Stimulated activated naive CD4-positive, alpha-beta T cell (primary cell): ENCODE data around the gene GULP1.

Experiments
- DNase-seq, 6 experiments: peaks; one replicate each; lab custom pipeline; 2025; lab: John Stamatoyannopoulos, UW

GULP1 gene

DNA sequence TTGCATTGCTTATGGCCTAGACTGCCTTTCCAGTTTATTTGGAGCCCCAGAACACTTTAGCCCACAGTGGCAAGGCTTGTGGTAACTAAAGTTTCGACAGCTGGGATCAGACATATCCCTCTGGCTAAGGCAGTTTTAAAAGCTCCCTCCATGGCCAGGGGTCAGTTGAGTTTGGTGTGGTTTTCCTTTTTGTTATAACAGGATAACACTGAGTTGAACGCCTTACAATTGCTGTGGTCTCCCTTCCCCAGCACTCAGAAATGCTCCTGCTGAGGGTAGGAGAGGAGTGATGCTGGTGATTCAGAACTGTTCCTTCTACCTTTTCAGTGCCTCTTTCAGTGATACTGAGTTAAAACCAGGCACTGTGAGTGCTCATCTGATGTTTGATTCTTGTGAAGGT, 182.6 kb downstream of the GULP1 start:
- DNase-seq, result no peak

DNA sequence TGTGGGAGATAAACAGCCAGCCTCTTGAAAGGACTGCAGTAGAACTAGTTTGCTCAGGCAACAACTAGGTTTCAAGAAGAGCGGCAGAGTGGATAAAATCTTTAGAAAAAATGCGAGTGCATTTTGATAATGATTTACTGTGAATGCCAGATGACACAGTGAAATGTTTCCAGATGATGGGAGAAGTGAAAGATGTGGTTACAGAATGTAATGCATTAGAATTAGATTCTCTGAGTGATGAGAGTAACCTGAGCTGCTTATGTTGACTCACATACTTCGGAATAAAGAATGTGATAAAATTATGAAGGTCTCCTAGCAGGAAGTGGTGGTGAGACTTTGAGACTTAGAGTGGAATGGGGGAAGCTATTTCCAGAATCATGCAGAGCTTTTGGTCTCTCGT, 184.3 kb downstream of the GULP1 start:
- no peak for DNase-seq

DNA sequence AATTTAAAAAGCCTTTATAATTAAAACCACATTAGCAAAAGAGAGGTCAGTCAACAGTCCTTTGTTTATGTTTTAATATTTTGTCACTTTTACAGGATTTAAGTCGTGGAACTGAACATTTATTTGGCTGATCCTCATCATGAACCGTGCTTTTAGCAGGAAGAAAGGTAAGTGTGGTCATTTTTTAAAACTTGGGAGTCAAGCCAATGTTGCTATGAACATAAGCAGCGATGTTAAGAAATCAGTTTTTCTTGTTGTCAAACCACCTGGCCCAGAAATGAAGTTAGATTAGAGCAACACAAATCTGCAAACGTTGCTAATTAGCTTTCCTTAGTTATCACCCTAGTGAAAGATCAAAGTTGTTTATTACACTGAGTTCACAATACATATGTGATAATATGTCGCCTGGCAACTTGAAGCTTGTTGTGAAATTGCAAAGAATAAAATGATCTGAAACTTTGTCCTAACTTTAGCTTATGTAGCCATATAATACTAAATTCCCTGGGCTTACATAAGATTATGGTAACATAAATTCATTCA, 186.0 kb downstream of the GULP1 start:
- no peak for DNase-seq

DNA sequence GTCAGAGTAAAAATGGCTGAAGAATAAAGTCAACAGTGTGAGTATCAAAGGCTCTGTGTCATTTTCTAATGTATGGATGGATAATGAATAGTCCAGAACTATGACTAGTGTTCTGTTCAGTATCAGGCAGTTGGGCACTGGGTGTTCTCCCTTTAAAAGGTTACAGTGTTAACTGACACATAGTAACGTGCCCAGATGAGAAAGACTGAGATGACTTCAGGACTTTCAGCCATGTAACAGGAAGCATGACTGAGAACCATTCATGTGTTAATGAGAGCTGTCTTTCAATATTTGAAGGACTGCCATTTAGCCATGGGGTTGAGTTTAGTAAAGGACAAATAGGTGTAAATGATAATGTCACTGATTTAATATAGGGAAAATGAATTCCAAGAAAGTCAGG, 187.1 kb downstream of the GULP1 start:
- DNase-seq, result no peak

DNA sequence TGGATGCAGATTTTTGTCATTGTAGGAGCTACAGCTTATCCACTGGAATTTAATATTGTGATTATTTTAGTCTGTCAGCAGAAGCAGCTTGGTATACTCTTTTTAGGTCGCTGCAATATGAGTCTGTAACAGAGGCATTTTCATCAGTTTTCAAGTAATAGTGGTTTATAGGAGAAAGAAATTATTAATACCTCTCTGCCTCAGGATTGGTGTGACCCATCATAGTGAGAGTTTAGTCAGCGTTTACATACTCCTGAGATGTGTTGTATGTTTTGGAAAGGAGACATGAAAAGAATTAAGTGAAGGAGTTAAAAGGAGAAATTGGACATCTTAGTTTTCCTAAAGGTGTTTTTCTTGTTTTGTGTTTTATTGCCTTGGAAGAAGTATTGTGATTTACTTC, 189.8 kb downstream of the GULP1 start:
- no peak for DNase-seq

DNA sequence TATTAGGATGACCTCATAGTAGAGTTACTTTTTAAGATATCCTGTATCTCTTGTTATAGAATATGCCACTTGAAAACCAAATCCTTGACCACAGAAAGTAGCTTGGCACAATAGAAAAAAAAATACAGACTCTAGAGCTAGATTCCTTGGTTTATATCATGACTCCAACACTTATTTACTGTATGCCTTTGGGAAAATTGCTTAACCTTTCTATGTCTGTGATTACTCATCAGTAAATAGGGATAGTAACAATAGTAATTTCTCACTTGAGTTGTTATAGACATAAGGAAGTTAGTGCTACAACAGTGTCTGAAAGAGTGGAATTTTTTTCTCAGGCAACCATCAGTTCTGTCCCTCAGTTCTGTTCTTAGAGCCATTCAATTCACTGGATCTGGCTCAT, 193.8 kb downstream of the GULP1 start:
- DNase-seq, result no peak

DNA sequence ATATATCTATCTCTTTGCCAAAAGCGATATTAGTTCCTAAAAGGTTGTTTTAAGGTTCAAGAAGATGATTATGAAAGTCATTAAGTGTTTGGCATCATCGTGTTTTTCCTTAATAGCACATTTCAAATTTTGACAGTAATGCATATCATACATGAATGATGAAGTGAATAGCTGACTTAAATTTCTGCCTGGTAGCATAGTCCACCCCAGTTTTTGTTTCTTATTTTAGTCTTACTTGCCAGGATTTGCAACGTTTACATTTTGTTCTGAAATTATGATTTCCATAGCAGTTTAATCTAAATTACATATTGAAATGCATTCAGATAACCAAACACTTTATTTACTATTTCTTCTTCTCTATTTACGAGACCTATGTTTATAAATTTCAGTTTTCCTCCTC, 201.1 kb downstream of the GULP1 start:
- no peak for DNase-seq

DNA sequence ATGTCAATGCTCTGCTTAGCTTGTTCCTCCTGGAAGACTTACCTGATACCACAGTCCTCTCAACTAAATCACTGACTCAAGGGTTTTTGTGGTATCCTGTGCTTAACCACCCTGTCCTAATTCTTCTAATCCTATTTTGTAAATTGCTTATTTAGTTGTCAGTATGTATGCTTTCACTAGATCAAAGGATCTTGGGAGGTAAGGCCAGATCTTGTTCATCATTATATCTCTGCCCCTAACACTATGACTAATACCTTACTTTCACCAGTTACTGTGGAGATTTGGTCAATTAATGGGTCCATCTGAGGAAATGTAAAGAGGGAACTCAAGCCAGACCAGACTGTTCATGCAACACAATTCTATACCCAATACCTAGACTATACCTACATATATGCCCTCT, 203.2 kb downstream of the GULP1 start:
- no peak for DNase-seq

DNA sequence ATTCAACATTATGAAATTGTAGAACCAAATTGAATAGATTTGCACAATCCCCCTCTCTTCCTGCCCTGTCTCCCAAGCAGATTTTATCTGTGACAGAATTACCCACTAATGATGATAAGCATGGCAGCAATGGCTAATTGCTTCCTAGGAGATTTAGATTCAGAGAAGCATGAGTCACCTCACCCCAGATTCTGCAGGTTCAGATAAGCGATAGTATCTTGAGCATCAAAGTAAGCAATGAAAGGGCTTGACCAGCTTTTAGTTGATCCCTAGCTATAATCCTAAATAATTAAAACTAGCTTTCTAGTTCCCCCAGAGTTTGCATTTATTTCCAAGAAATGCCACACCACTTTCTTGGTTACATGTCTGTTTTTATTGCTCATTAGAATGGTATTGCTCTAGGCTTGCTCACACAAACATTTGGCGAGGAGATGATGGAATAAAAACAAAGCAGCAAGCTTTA, 204.3 kb downstream of the GULP1 start:
- DNase-seq, result no peak

DNA sequence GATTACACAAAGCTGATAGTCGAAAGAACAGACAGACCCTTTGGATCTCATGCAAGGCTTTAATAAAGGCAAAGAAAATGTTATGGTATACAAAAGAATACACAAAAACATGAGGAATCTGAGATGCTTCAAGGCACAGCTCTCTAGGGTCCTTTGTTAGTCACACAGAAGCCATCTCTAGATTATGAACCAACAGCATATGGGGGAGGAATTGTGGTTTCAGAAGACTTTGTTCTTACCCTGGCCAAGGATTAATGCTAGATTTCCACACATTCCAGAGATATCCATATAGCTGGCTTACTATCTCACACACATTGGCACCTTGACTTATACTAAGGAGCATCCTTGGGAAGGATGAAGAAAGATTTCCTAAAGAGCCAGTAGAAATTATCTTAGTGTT, 206.1 kb downstream of the GULP1 start:
- DNase-seq, result no peak

DNA sequence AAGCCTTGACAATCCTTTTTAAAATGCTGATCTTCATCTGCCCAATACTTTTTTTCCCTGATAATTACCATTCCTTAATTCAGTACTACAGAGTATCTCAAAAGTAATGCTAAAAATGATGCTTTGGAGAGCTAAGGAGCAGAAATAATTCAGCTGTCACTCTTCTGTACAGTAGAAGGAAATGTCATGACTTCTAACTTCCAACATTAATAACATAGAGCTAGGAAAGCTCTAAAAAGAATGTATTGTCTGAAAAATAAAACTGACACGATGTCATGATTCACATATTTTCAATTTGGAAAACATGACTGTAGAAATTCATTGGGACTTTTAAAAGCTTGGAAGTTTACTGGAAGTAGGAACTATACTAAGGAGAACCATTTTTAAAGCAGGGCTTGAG, 212.3 kb downstream of the GULP1 start:
- DNase-seq, result no peak

DNA sequence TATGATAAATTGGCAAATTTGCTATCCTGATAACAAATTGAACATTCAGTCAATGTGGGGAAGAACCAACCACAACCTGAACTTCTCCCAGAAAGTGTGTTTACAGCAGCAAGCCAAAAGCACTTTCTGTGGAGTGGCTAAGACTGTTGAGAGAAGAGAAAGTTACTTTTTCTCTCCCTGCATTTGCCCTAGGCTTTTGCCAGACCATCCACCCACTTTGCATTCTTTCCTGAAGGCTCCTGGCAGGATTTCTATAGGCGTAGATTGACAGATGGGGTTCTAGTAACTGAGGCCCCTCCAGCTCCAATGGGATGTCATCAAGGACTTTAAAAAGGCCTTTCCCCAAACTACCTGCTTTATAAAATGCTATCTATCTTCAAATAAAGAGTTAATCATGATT, 215.2 kb downstream of the GULP1 start:
- no peak for DNase-seq

DNA sequence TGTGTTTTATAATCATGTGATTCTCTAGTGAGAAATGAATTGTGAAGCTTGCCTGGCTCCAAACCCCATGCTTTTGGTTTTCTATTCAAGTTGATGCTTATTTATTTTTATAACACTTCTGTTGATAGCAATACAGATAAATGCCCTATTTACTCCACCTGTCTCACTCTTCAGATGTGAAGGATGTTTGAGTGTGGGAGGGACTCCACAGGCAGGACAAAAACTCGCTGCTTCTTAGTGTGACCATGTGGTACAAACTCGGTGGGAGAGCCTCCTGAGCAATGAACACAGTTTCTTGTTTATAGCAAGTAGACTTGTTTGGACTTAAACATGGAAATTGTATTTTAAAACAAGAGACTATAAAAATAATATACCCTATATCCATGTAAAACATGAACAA, 219.7 kb downstream of the GULP1 start:
- no peak for DNase-seq

DNA sequence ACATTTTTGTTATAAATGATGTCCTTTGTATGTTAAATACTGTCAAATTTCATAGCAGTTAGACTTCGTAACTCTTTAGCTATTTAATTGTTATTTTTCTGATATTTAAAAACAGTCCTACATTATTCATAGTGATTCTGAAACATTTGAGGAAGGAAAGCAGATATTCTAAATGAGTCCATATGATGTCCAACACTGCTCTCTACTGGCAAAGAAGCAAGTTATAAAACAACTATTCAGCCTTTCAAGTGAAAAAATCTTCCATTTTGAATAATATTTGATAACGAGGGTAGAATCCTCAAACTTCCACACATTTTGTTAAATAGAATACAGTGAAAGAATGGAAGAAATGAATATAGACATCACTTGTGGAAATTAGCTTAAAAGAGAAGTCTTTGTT, 220.8 kb downstream of the GULP1 start:
- no peak for DNase-seq

DNA sequence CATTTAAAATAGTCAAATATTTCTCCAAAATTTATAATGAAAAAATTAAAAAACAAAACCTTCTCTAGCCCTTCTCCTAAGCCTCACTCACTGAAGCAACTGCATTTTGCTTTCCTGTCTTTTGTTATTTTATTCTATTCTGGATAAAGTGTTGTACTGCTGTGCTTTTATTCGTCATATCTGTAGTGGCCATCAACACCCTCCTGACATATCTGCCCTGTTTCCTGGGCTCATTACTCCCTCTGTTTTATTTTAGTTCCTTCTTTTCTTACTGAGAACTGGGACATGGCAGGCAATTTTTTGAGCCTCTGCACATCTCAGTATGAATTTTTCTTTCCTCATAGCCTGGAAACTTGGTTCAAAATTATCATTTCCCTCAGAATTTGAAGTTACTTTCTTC, 224.2 kb downstream of the GULP1 start:
- no peak for DNase-seq

DNA sequence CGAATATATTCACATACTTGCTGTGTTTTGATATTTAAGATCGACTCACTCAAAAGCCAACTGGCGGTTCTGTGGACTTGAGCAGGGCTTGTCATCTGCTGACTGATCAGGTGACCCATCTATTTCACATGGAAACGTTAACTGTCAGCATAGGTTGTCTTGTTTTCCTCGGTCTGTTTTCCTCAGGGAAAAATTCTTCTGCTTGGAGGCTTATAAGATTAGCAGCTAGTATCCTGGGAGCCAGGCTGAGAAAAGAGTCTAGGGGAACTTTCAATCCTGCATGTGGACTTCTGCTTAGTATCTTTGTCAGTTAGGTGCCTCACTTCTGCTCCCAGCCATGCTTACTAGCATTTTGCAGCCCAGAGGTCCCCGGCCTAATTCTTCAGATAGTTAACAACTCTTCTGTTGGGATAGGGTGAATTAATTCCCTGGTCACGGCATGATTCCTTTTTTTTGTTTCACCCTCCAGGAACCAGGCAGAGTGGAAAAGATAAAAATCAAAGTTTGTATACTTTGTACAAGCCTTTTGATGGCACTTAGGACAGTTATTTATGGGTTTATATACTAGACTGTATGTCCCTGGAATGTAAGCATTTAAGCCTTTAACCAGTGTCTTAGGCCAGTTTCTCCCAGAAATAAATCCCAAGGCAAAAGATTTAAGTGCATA, 226.0 kb downstream of the GULP1 start:
- no peak for DNase-seq

DNA sequence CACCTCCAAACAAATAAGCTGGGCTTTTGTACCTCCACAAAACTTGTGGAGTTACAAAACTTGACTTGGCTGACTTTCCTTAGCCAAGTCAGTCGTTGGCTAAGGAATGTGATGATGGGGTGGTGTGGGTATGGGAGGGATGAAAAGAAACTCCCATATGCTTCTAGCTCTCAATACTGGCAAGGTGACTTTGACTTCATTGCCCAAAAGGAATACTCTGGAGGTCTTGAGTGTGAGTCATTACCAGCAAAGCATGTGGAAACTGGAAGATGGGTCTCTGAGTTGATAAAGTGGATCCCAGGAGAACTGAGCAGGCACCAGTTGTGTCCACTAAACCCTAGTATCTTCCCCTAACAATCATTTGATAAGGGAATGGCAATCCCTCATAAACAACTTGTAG, 226.7 kb downstream of the GULP1 start:
- DNase-seq, result no peak

DNA sequence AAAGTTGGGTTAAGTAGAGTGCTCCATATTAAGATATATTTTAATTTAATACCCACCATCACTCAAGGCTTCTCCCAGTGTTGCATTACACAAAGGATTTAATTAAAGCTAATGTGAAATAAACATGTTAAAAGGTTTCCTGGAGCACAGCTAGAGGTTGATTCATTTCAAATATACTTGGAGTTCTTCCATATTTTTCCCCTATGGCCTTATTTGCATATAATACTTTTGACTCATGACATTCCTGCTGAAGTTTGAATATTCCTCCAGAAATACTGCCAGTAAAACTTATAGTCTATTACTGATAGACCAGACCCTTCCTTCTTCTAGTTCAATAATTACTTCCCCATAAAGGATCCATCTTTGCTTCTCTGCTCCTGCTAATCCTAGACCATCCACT, 227.5 kb downstream of the GULP1 start:
- DNase-seq, result no peak

DNA sequence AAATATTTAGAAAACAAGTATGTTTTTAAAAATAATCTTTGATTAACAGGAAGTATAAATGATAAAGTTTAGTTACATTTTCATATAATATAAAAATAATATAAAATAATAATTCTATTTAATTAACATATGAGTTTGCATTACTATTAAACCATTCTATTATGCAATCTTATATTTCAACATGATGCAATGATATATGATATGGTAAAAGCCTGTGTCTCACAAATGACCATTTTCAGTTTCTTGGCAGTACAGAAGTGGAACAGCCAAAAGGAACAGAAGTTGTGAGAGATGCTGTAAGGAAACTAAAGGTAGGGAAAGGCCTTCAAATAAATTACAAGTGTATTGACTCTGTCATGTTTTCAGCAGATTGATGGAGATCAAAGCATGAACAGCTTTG, 230.8 kb downstream of the GULP1 start:
- DNase-seq, result no peak

DNA sequence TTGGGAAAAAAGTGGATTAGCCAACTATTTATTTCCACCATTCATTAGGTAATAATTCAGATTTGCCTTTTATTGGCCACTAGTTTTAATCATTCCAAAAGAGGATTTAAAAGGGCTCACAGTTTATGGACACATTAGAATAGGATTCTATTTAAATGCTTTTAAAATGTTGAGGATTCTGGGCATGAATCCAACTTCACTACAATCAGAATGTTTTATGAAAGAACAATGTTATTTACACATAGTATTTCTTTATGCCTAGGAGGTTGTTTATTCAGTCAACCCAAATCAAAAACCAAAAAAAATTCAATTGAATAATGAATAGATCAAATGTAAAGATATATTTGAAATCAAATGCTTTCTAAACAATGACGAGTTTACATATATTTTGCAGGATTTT, 232.2 kb downstream of the GULP1 start:
- DNase-seq, result no peak

DNA sequence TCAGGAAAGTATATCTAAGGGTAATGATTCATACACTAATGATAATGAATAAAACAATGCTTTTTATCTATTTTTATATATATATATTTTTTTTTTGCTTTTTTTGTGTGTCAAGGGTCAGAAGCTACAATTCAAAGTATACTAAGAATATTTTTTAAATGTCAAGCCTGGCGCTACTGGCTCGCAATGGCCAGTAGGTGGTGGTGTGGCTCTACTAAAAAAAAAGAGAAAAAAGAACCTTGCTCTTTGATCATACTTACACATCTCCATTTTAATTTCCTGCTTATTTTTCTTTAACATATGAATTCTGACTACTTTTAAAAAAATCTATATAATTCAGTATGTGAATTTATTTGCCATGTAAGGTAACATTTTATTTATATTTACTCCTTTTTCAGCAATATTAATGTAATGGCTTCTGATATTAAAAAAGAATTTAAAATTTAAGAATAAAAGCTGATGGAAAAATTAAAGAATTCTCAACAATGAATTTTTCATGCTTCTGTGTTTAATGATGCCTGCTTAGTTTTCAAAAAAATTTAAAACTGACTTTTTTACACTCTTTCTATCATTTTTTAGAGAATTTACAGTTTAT, 232.9 kb downstream of the GULP1 start:
- peak in 3 of 6 experiments; percentile 11 to 25 (median 25) for DNase-seq

DNA sequence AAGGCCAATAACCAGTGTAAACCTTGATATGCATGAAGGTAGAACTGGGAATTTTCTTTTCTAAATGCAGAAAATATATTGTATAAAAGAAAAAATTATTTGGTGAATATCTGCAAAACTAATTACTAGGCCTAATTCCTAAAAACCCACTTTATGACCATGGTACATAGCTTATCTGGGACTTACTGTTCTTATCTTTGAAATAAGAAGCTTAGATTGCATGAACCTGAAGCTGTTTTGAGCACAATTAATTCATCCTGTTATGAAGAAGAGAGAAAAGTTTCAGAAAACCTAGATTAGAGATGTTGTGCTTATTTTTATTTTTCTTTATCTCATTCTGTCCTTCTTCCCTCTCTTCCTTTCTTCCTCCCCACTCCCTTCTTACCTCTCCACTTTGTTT, 235.0 kb downstream of the GULP1 start:
- no peak for DNase-seq

DNA sequence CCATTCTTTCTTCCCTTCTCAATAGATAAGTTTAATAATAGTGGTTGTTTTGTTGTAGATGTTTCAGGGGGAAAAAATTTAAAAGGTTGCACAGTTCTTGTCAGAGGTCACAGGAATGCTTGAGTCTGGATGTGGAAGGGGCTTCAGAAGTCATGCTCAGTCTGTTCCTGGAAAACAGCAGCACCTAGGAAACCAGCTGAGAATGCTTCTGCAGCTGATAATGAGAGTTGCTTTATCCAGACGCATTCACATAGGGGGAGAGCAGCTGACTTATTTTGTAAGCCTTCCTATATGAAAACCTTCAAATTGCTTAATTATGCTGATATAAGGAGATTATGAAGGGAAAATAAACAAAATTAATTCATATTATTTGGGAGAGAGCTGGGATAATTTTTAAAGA, 235.5 kb downstream of the GULP1 start:
- DNase-seq, result no peak

DNA sequence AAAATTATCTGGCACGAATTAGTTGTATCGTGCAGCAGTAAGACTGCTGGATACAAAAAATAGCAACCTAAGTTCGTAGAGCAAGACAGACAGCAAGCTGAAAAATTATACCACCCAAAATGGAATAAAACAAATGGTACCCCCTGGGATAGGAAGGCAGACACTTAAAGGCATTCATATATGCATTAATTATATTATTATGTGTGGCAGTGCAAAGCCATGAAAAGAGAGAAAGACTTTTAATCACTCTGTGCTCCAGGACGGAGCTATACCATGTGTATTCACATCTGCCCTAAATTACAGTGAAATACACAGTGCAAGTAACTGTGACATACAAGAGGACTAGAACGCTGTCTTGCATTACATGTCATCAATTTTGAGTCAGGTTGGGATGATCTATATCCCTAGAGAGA, 235.9 kb downstream of the GULP1 start:
- DNase-seq, result no peak
